Ovary (tissue), 3 donors: ENCODE results near the gene GPATCH4.

Experiments used
- POLR2A ChIP-seq: fragments of 450-650 bp; IDR thresholded peaks from one replicate; pipeline ENCODE4 v1.6.1; 2017; ENCODE audit warnings: antibody characterized with exemption, mild to moderate bottlenecking, moderate library complexity
- TF ChIP-seq, protein P1 (sequence below), 3 donors: fragments of 450-650 bp in 2 of 3; fragments of 200-600 bp in 1 of 3; IDR thresholded peaks; one replicate each; pipeline versions ENCODE4 v1.5.1 to v1.8.0; 2016 to 2022; ENCODE audit warnings: antibody characterized with exemption in 3 of 3, mild to moderate bottlenecking in 1 of 3
- donor health status: DM: no; HTN: no; CAD: no.

DNA sequence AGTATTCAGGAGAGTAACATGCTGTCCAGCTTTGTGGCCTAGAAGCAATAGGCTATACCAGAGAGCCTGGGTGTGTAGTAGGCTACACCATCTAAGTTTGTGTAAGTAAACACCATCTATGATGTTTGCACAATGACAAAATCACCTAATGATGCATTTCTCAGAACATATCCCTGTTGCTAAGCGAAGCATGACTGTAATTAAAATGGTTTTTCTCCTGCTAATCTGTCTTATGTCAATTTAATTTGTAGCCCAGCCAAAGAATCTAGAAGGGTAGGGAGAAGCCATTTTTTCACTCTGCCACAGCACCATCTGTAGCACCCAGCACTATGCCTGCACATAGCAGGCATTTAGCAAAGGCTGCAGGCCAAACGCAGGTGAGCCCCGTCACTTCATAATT is 23.7 kb downstream of the GPATCH4 start:
- TF ChIP-seq, protein P1, sequence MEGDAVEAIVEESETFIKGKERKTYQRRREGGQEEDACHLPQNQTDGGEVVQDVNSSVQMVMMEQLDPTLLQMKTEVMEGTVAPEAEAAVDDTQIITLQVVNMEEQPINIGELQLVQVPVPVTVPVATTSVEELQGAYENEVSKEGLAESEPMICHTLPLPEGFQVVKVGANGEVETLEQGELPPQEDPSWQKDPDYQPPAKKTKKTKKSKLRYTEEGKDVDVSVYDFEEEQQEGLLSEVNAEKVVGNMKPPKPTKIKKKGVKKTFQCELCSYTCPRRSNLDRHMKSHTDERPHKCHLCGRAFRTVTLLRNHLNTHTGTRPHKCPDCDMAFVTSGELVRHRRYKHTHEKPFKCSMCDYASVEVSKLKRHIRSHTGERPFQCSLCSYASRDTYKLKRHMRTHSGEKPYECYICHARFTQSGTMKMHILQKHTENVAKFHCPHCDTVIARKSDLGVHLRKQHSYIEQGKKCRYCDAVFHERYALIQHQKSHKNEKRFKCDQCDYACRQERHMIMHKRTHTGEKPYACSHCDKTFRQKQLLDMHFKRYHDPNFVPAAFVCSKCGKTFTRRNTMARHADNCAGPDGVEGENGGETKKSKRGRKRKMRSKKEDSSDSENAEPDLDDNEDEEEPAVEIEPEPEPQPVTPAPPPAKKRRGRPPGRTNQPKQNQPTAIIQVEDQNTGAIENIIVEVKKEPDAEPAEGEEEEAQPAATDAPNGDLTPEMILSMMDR (IDR thresholded peaks at IDR 0.05): no peak
- TF ChIP-seq POLR2A: no peak
